Endothelial cell (in vitro differentiated cells): ENCODE results near the gene WARS2. TPM values are rescaled to one million over a fixed set of nuclear protein-coding genes. Genes with fewer than 3 reads are reported as not detected.

ENCODE experiments used
- DNase-seq: peaks from one replicate; pipeline ENCODE4 v3.0.0; 2021; ENCODE audit warnings: low spot score
- H3K27ac Mint-ChIP-seq: one replicate; pipeline ENCODE4 v1.8.0; 2021; ENCODE audit warnings: mixed read lengths, inconsistent platforms; ENCODE audit not compliant: unreplicated experiment
- H3K27me3 Mint-ChIP-seq: one replicate; pipeline ENCODE4 v1.8.0; 2021; ENCODE audit warnings: mild to moderate bottlenecking, moderate library complexity, mixed read lengths, inconsistent platforms; ENCODE audit not compliant: unreplicated experiment
- H3K36me3 Mint-ChIP-seq: one replicate; pipeline ENCODE4 v1.8.0; 2021; ENCODE audit warnings: mild to moderate bottlenecking, low read depth, mixed read lengths, inconsistent platforms; ENCODE audit not compliant: unreplicated experiment
- H3K4me1 Mint-ChIP-seq: one replicate; pipeline ENCODE4 v1.8.0; 2021; ENCODE audit warnings: mild to moderate bottlenecking, mixed read lengths, inconsistent platforms; ENCODE audit not compliant: unreplicated experiment
- H3K4me3 Mint-ChIP-seq: one replicate; pipeline ENCODE4 v1.8.0; 2021; ENCODE audit warnings: mild to moderate bottlenecking, mixed read lengths, inconsistent platforms; ENCODE audit not compliant: unreplicated experiment
- H3K9me3 Mint-ChIP-seq: one replicate; pipeline ENCODE4 v1.8.0; 2021; ENCODE audit warnings: mixed read lengths, inconsistent platforms; ENCODE audit not compliant: unreplicated experiment
- CTCF ChIP-seq: fragments of 200-600 bp; sonication (generic); IDR thresholded peaks from one replicate; pipeline ENCODE4 v1.5.0; 2021; ENCODE audit warnings: antibody characterized with exemption; ENCODE audit not compliant: unreplicated experiment
- total RNA-seq: library from RNA; stranded (reverse); fragmentation: NEBNext Ultra II Directional; extraction: Animal tissue kit (Norgen Biotek cat#: 25700); gene quantifications from one replicate; pipeline ENCODE4 v1.2.1, GENCODE V29; 2021; ENCODE audit not compliant: unreplicated experiment

The WARS2 gene
- total RNA-seq, 1 donor from 2014 or later, result 11.2 TPM

GRCh38 chr1:119103764-119104163 is 36.7 kb downstream of the WARS2 start:
- no peaks in the 10 kb centered on the region for H3K27me3 Mint-ChIP-seq
- TF ChIP-seq CTCF, result no peak
- no peaks in the 10 kb centered on the region for H3K9me3 Mint-ChIP-seq
- H3K36me3 Mint-ChIP-seq, result no peaks in the 10 kb centered on the region
- H3K27ac Mint-ChIP-seq, result no peak overlapping the region
- H3K4me3 Mint-ChIP-seq, result no peak overlapping the region
- DNase-seq, result no peak
- peaks cover 7% of the 10 kb centered on the region for H3K4me1 Mint-ChIP-seq

- Mint-ChIP-seq H3K9me3 (no peaks in the 10 kb centered on the region), H3K36me3 (no peaks in the 10 kb centered on the region), H3K4me1 (peaks cover 7% of the 10 kb centered on the region), H3K27me3 (no peaks in the 10 kb centered on the region), H3K4me3 (no peak overlapping the region), H3K27ac (no peak overlapping the region)
- TF ChIP-seq CTCF, result no peak
- DNase-seq, result no peak
These were observed 38.4 kb downstream of the WARS2 start for GRCh38 chr1:119102051-119102450.

- Mint-ChIP-seq H3K4me1 (peaks cover 7% of the 10 kb centered on the region), H3K27me3 (no peaks in the 10 kb centered on the region), H3K9me3 (no peaks in the 10 kb centered on the region), H3K4me3 (no peak overlapping the region), H3K27ac (no peak overlapping the region), H3K36me3 (no peaks in the 10 kb centered on the region)
- no peak for DNase-seq
- no peak for TF ChIP-seq CTCF
These were observed 38.9 kb downstream of the WARS2 start for GRCh38 chr1:119101563-119101962.

GRCh38 chr1:119099775-119100174 is 40.7 kb downstream of the WARS2 start:
- peaks cover 3% of the 10 kb centered on the region for H3K4me1 Mint-ChIP-seq
- H3K27me3 Mint-ChIP-seq, result no peaks in the 10 kb centered on the region
- no peak overlapping the region for H3K4me3 Mint-ChIP-seq

GRCh38 chr1:119097380-119097779 is 43.1 kb downstream of the WARS2 start:
- no peak overlapping the region for H3K4me3 Mint-ChIP-seq
- no peak for TF ChIP-seq CTCF
- no peak overlapping the region for H3K27ac Mint-ChIP-seq
- H3K27me3 Mint-ChIP-seq, result no peaks in the 10 kb centered on the region
- H3K36me3 Mint-ChIP-seq, result no peaks in the 10 kb centered on the region
- H3K4me1 Mint-ChIP-seq, result no peaks in the 10 kb centered on the region
- no peak for DNase-seq
- no peaks in the 10 kb centered on the region for H3K9me3 Mint-ChIP-seq

More at GRCh38 chr1:119099775-119100174, 40.7 kb downstream of the WARS2 start:
- no peak for TF ChIP-seq CTCF
- no peak for DNase-seq
- Mint-ChIP-seq H3K9me3 (no peaks in the 10 kb centered on the region), H3K27ac (no peak overlapping the region), H3K36me3 (no peaks in the 10 kb centered on the region)
